Transverse colon (tissue), 4 donors: ENCODE data around the gene LCE4A. TPM values are rescaled to one million over a fixed set of nuclear protein-coding genes. Genes with fewer than 3 reads are reported as not detected.

Source experiments
- DNase-seq: peaks from one replicate; pipeline ENCODE4 v3.0.0-alpha.2; 2019
- H3K27ac ChIP-seq, 4 donors: fragments of 200-600 bp; sonication (generic); 2 replicates each; pipeline ENCODE4 v1.5.1; 2016 to 2018; ENCODE audit warnings: inconsistent platforms in 4 of 4
- H3K27me3 ChIP-seq: fragments of 200-600 bp; sonication (generic); 2 replicates; pipeline ENCODE4 v1.5.1; 2017; ENCODE audit warnings: inconsistent platforms
- H3K36me3 ChIP-seq, 4 donors: fragments of 200-600 bp; sonication (generic); 2 replicates each; pipeline ENCODE4 v1.5.1; 2017 to 2019; ENCODE audit warnings: inconsistent platforms in 4 of 4
- H3K4me1 ChIP-seq, 4 donors: fragments of 200-600 bp; sonication (generic); 2 replicates each; pipeline ENCODE4 v1.5.1; 2017 to 2020; ENCODE audit warnings: inconsistent platforms in 4 of 4
- H3K4me3 ChIP-seq, 4 donors: fragments of 200-600 bp; sonication (generic); 1 replicate in 1 of 4; 2 replicates in 3 of 4; pipeline versions ENCODE4 v1.5.1 to v1.6.1; 2017 to 2019; ENCODE audit warnings: inconsistent platforms in 4 of 4
- H3K9me3 ChIP-seq, 2 donors: fragments of 200-600 bp; sonication (generic); 2 replicates each; pipeline ENCODE4 v1.5.1; 2017 to 2019; ENCODE audit warnings: inconsistent platforms in 2 of 2
- EP300 ChIP-seq: sonication (generic); formaldehyde crosslinking; IDR thresholded peaks from one replicate; pipeline ENCODE4 v1.6.1; 2017; ENCODE audit warnings: antibody characterized with exemption, low read depth
- POLR2A ChIP-seq: fragments of 450-650 bp; IDR thresholded peaks from one replicate; pipeline ENCODE4 v1.6.1; 2016; ENCODE audit warnings: antibody characterized with exemption, mild to moderate bottlenecking, moderate library complexity
- POLR2AphosphoS5 ChIP-seq, 3 donors: sonication (generic); formaldehyde crosslinking; IDR thresholded peaks; one replicate each; pipeline ENCODE4 v1.6.1; 2016; ENCODE audit warnings: antibody characterized with exemption in 3 of 3
- WGBS, 2 donors: methylation state at CpG; one replicate each; pipeline ENCODE4 v1.1.5; 2018; ENCODE audit warnings: low coverage in 1 of 2; 5-methylcytosine and 5-hydroxymethylcytosine counted together
- in situ Hi-C, 4 donors: fragments of 200-750 bp; cut with MboI; loops; one replicate each; pipeline versions ENCODE4 v1.15.0 to v1.15.1; 2017; ENCODE audit warnings: low sequenced_read_pairs in 3 of 4, low pct_ligation_motif_present in 1 of 4, low pct_unique_long_range_greater_than_20kb in 1 of 4
- intact Hi-C: fragments of 100-400 bp; cut with DNase I; formaldehyde crosslinking; loops from one replicate; pipeline ENCODE4 v1.15.1; 2023; ENCODE audit warnings: low total_unique reads
- total RNA-seq, 4 donors: library from RNA; depleted of rRNA; stranded (reverse); fragments of >200 nt; gene quantifications; one replicate each; pipeline ENCODE4 v1.1.0, GENCODE V29; 2016
- TF ChIP-seq, protein P1 (sequence below), 5 experiments: fragments of 200-600 bp in 3 of 5; fragments of 450-650 bp in 2 of 5; sonication (generic) in 3 of 5; IDR thresholded peaks; 1 replicate in 2 of 5; 2 replicates in 3 of 5; pipeline ENCODE4 v1.5.1; 2016 to 2017; ENCODE audit warnings: antibody characterized with exemption in 5 of 5, inconsistent platforms in 3 of 5, mild to moderate bottlenecking in 2 of 5, moderate library complexity in 1 of 5

Gene LCE4A
- total RNA-seq, 4 donors from 2014 or later: not detected

DNA sequence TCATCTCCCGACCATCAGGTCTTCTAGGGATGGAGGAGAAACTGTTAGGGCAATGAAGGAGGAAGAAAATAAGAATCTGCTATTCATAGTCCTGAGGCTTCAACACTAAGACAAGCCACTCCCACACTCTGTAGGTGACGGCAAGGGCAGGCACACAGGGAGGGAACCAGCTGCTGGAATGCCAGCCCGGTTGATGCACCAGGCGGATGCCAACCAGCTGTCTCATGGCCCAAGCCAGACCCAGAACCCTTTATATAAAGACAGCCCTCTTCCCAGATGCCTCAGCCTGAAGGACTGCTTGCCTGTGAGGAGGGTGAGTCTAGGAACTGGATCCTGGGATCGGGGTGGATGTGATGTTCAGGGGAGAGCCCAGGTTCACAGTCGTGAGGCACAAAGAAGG lies 49.8 kb downstream of the LCE4A start, which contains the start of gene KPRP:
TSS of gene KPRP (plus strand) at position 279 of the 400 bp plus-strand sequence. CDS start 1,564 bp downstream, outside the sequence.
- Histone ChIP-seq H3K27me3 (no peaks in the 10 kb centered on the region), H3K36me3 (no peaks in the 10 kb centered on the region), H3K27ac (no peak within 1 kb of the TSS), H3K4me1 (no peaks in the 10 kb centered on the region), H3K9me3 (no peaks in the 10 kb centered on the region), H3K4me3 (no peak within 1 kb of the TSS)
- in situ Hi-C loops (no loop called here), intact Hi-C loops (no loop called here)
- no peak for DNase-seq
- WGBS, 2 donors: 69 to 86% methylated on average over 2 to 6 of the region's 6 CpGs
- TF ChIP-seq POLR2AphosphoS5 (IDR thresholded peaks at IDR 0.05) (no peak), EP300 (no peak), POLR2A (no peak)
- TF ChIP-seq, protein P1, sequence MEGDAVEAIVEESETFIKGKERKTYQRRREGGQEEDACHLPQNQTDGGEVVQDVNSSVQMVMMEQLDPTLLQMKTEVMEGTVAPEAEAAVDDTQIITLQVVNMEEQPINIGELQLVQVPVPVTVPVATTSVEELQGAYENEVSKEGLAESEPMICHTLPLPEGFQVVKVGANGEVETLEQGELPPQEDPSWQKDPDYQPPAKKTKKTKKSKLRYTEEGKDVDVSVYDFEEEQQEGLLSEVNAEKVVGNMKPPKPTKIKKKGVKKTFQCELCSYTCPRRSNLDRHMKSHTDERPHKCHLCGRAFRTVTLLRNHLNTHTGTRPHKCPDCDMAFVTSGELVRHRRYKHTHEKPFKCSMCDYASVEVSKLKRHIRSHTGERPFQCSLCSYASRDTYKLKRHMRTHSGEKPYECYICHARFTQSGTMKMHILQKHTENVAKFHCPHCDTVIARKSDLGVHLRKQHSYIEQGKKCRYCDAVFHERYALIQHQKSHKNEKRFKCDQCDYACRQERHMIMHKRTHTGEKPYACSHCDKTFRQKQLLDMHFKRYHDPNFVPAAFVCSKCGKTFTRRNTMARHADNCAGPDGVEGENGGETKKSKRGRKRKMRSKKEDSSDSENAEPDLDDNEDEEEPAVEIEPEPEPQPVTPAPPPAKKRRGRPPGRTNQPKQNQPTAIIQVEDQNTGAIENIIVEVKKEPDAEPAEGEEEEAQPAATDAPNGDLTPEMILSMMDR (IDR thresholded peaks at IDR 0.05): no peak

DNA sequence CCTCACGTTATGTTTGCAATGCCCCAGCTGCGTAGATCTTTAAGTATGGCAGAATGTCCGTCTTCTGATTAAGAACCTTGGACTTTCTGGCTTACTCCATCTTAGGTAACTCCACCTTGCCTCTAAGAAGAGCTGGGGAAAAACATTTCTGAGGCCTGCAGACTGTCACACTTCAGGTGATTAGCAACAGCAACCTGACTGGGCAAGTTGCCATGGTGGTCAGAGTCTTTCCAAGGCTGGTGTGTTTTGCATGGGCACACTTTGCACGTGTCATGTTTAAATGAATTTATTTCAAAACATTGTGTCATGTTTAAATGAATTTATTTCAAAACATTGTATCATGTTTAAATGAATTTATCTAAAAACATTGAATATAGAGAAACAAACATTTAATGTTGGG lies 50.7 kb downstream of the LCE4A start:
- H3K27ac ChIP-seq: no peak overlapping the region
- intact Hi-C loops (no loop called here), in situ Hi-C loops (no loop called here)
- H3K4me3 ChIP-seq: no peak overlapping the region
- no peaks in the 10 kb centered on the region for H3K36me3 ChIP-seq
- H3K27me3 ChIP-seq: no peaks in the 10 kb centered on the region
- no peak for TF ChIP-seq EP300
- TF ChIP-seq POLR2AphosphoS5 (IDR thresholded peaks at IDR 0.05): no peak
- TF ChIP-seq, protein P1 (IDR thresholded peaks at IDR 0.05): no peak
- no peak for TF ChIP-seq POLR2A
- no peak for DNase-seq
- WGBS, 2 donors: 83 to 86% methylated on average over 1 to 4 of the region's 4 CpGs
- H3K4me1 ChIP-seq: no peaks in the 10 kb centered on the region
- H3K9me3 ChIP-seq: no peaks in the 10 kb centered on the region

Other genes with a start within 250 kb of the LCE4A start
- gene LCE5A, start 197.4 kb upstream of the LCE4A start, total RNA-seq: not detected
- not detected for gene CRCT1, start 193.7 kb upstream of the LCE4A start, total RNA-seq
- not detected for gene LCE3E, start 141.4 kb upstream of the LCE4A start, total RNA-seq
- not detected for gene LCE3D, start 127.6 kb upstream of the LCE4A start, total RNA-seq
- not detected for gene LCE3C, start 107.9 kb upstream of the LCE4A start, total RNA-seq
- not detected for gene LCE3B, start 94.3 kb upstream of the LCE4A start, total RNA-seq
- gene LCE3A, start 85.1 kb upstream of the LCE4A start, total RNA-seq: not detected
- not detected for gene LCE2D, start 44.8 kb upstream of the LCE4A start, total RNA-seq
- not detected for gene LCE2C, start 32.9 kb upstream of the LCE4A start, total RNA-seq
- gene LCE2B, start 22.0 kb upstream of the LCE4A start, total RNA-seq: not detected
- gene LCE2A, start 9.8 kb upstream of the LCE4A start, total RNA-seq: not detected
- not detected for gene KPRP, start 49.9 kb downstream of the LCE4A start, total RNA-seq
- not detected for gene LCE1F, start 67.0 kb downstream of the LCE4A start, total RNA-seq
- gene LCE1E, start 78.1 kb downstream of the LCE4A start, total RNA-seq: not detected
- not detected for gene LCE1D, start 88.6 kb downstream of the LCE4A start, total RNA-seq
- not detected for gene LCE1C, start 98.5 kb downstream of the LCE4A start, total RNA-seq
- gene LCE1B, start 103.8 kb downstream of the LCE4A start, total RNA-seq: not detected
- gene LCE1A, start 119.3 kb downstream of the LCE4A start, total RNA-seq: not detected
- gene LCE6A, start 134.7 kb downstream of the LCE4A start, total RNA-seq: not detected
- not detected for gene LCE7A, start 151.8 kb downstream of the LCE4A start, total RNA-seq
- gene SMCP, start 170.2 kb downstream of the LCE4A start, total RNA-seq: not detected
- not detected for gene IVL, start 200.4 kb downstream of the LCE4A start, total RNA-seq
- not detected for gene SPRR5, start 239.0 kb downstream of the LCE4A start, total RNA-seq